Adrenal gland (tissue), 19 donors: ENCODE measurements around the gene PDE2A. TPM values are rescaled to one million over a fixed set of nuclear protein-coding genes. Genes with fewer than 3 reads are reported as not detected.
A peak's percentile ranks its signal among the peaks of the same experiment; 100 is the strongest.

Experiments
- DNase-seq, 7 donors: peaks; one replicate each; pipeline ENCODE4 v3.0.0-alpha.2; 2019 to 2020
- H3K27ac ChIP-seq, 5 donors: fragments of 200-600 bp; sonication (generic) in 4 of 5; 1 replicate in 3 of 5; 2 replicates in 2 of 5; pipeline versions ENCODE4 v1.5.1 to v1.8.0; 2016 to 2020; ENCODE audit warnings: mild to moderate bottlenecking in 1 of 5
- H3K27me3 ChIP-seq: fragments of 200-600 bp; 2 replicates; pipeline ENCODE4 v1.8.0; 2021
- H3K36me3 ChIP-seq, 2 donors: fragments of 200-600 bp; replicated peaks in 1 of 2; 1 replicate in 1 of 2; 2 replicates in 1 of 2; pipeline versions ENCODE4 v1.5.1 to v1.8.0; 2018 to 2022
- H3K4me1 ChIP-seq, 2 donors: fragments of 200-600 bp; replicated peaks in 1 of 2; 1 replicate in 1 of 2; 2 replicates in 1 of 2; pipeline versions ENCODE4 v1.5.1 to v1.8.0; 2018 to 2021
- H3K4me3 ChIP-seq, 4 donors: fragments of 200-600 bp; sonication (generic) in 3 of 4; one replicate each; pipeline ENCODE4 v1.5.1; 2016 to 2018
- H3K9me3 ChIP-seq, 3 donors: fragments of 200-600 bp; sonication (generic) in 1 of 3; replicated peaks in 1 of 3; 1 replicate in 2 of 3; 2 replicates in 1 of 3; pipeline versions ENCODE4 v1.5.1 to v1.8.0; 2016 to 2021
- POLR2A ChIP-seq, 2 donors: fragments of 450-650 bp; IDR thresholded peaks; one replicate each; pipeline ENCODE4 v1.6.1; 2017; ENCODE audit warnings: antibody characterized with exemption in 2 of 2, mild to moderate bottlenecking in 2 of 2, moderate library complexity in 1 of 2
- WGBS, 4 donors: extraction: QIAGEN DNeasy Blood & Tissue Kit in 2 of 4; methylation state at CpG; one replicate each; pipeline versions ENCODE4 v1.1.5 to v1.1.7; 2013 to 2017; 5-methylcytosine and 5-hydroxymethylcytosine counted together
- intact Hi-C, 2 donors: fragments of 100-400 bp; cut with DNase I; formaldehyde crosslinking; loops; one replicate each; pipeline versions ENCODE4 v1.14.1 to v1.15.0; 2022 to 2023
- long read RNA-seq, 10 donors: library from polyadenylated mRNA in 3 of 10; unstranded in 2 of 10; stranded (forward) in 1 of 10; transcript quantifications; one replicate each; pipeline ENCODE4 v2.0.0 and lab custom pipeline, GENCODE V29; 2021 to 2026
- polyA plus RNA-seq, 3 donors: library from polyadenylated mRNA; stranded (reverse); fragments of 200-250 nt in 2 of 3; fragments of 350-450 nt in 1 of 3; fragmentation: Illumina TruSeq in 1 of 3; extraction: RNeasy Lipid Tissue Mini Kit (QIAGEN cat#74804) in 1 of 3; gene quantifications; one replicate each; pipeline ENCODE4 v1.2.3, GENCODE V29; 2013 to 2014
- total RNA-seq, 9 donors: library from RNA; depleted of rRNA in 4 of 9; stranded (reverse); fragments of >200 nt in 4 of 9; fragments of 120-200 nt in 1 of 9; fragmentation: NEBNext Ultra II Directional in 1 of 9; extraction: Animal tissue kit (Norgen Biotek cat#: 25700) in 1 of 9; gene quantifications; one replicate each; pipeline versions ENCODE4 v1.1.0 to v1.2.4, GENCODE V29; 2013 to 2023
- TF ChIP-seq, protein P1 (sequence below), 6 experiments: fragments of 450-650 bp in 4 of 6; fragments of 200-600 bp in 2 of 6; sonication (generic) in 1 of 6; IDR thresholded peaks; 1 replicate in 5 of 6; 2 replicates in 1 of 6; pipeline versions ENCODE4 v1.5.1 to v1.8.0; 2016 to 2021; ENCODE audit warnings: antibody characterized with exemption in 6 of 6, mild to moderate bottlenecking in 2 of 6, moderate library complexity in 1 of 6
- donor health status: healthy with polysubstance abuse.
- donor health status: Bipolar disorder and iron deficiency.
- donor health status: DM: yes; HTN: yes; CAD: no.
- donor health status: DM: no; HTN: no; CAD: no.
- donor health status: DM: no; HTN: no; CAD: no.
- donor health status: DM: yes; HTN: yes; CAD: no.

Gene PDE2A
- total RNA-seq (100 to 1,000 TPM in 2 of 9 donors, 10 to 100 TPM in 7; 11.5 to 226 (median 56.8) TPM), polyA plus RNA-seq (100 to 1,000 TPM in 1 of 3 donors, 10 to 100 TPM in 2; 70.4 to 106 (median 82.5) TPM)
- long read RNA-seq, donor 1 = 0 reads
- long read RNA-seq, donor 2, full-length matches to known transcripts = 1 of 1 reads
- long read RNA-seq, donor 2, partial matches to known transcripts = 0 of 1 reads
- long read RNA-seq, donor 2, other reads (novel, unspliced or antisense) = 0 of 1 reads
- long read RNA-seq, donor 3, partial matches to known transcripts = 0 of 2 reads
- long read RNA-seq, donor 3, other reads (novel, unspliced or antisense) = 0 of 2 reads
- long read RNA-seq, donor 4, full-length matches to known transcripts = 3 of 11 reads
- long read RNA-seq, donor 4, partial matches to known transcripts = 8 of 11 reads
- long read RNA-seq, donor 4, other reads (novel, unspliced or antisense) = 0 of 11 reads
- long read RNA-seq, donor 5, full-length matches to known transcripts = 142 of 194 reads
- long read RNA-seq, donor 5, partial matches to known transcripts = 20 of 194 reads
- long read RNA-seq, donor 5, other reads (novel, unspliced or antisense) = 32 of 194 reads
- long read RNA-seq, donor 6, full-length matches to known transcripts = 2 of 7 reads
- long read RNA-seq, donor 6, partial matches to known transcripts = 5 of 7 reads
- long read RNA-seq, donor 6, other reads (novel, unspliced or antisense) = 0 of 7 reads
- long read RNA-seq, donor 7 = 0 reads
- long read RNA-seq, donor 8, full-length matches to known transcripts = 5 of 5 reads
- long read RNA-seq, donor 8, partial matches to known transcripts = 0 of 5 reads
- long read RNA-seq, donor 8, other reads (novel, unspliced or antisense) = 0 of 5 reads
- long read RNA-seq, donor 9, partial matches to known transcripts = 0 of 1 reads
- long read RNA-seq, donor 9, other reads (novel, unspliced or antisense) = 0 of 1 reads
- long read RNA-seq, donor 10 = 0 reads

DNA sequence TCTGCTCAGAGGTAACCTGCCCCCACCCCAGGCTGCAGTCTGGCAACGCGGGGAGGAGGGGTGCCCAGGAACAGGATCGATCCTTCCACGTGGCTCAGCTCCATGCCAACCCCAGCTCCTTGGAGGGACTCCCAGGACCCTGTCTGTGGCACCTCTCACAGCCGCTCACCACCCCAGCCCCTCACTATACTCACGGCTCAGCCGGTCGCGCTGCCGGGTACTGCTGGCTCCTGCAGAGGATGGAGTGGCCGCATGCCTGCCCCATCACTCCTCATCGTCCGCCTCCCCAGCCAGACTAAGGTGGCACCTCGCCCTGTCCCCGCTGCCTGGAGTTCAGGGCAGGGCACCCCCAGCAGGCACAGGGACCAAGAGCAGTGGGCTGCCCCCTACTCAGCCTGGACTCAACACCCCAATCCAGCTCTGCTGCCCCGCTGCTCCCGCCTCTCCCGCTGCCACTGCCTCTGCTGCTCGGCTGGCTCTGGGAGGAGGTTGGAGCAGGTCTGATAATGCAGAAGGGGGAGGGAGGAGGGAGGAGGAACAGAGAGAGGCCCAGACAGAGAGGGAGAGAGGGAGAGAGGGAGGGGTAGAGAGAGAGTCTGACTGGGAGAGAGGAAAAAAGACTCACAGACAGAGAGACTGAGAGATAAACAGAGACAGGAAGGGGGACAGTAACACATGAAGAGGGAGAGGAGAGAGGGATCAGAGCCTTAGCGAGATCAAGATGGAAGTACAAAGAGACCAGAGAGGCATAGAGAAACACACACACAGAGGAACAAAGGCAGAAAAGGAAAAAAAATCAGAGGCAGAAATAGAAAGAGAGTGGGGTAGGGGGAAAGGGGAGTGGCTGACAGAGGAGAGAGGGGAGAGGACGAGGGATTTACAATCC is at the start of gene PDE2A:
Gene PDE2A, minus strand, starts transcription at position 480 of the 886 bp plus-strand sequence. Its CDS starts 215 bp downstream, at position 265.
- TF ChIP-seq, protein P1, sequence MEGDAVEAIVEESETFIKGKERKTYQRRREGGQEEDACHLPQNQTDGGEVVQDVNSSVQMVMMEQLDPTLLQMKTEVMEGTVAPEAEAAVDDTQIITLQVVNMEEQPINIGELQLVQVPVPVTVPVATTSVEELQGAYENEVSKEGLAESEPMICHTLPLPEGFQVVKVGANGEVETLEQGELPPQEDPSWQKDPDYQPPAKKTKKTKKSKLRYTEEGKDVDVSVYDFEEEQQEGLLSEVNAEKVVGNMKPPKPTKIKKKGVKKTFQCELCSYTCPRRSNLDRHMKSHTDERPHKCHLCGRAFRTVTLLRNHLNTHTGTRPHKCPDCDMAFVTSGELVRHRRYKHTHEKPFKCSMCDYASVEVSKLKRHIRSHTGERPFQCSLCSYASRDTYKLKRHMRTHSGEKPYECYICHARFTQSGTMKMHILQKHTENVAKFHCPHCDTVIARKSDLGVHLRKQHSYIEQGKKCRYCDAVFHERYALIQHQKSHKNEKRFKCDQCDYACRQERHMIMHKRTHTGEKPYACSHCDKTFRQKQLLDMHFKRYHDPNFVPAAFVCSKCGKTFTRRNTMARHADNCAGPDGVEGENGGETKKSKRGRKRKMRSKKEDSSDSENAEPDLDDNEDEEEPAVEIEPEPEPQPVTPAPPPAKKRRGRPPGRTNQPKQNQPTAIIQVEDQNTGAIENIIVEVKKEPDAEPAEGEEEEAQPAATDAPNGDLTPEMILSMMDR (IDR thresholded peaks at IDR 0.05) = no peak
- TF ChIP-seq POLR2A (IDR thresholded peaks at IDR 0.05) = no peak
- Histone ChIP-seq H3K27me3 (no peaks in the 10 kb centered on the region), H3K36me3 (no peaks in the 10 kb centered on the region), H3K9me3 (no peaks in the 10 kb centered on the region), H3K27ac (no peak within 1 kb of the TSS), H3K4me3 (no peak within 1 kb of the TSS), H3K4me1 (no peaks in the 10 kb centered on the region)
- 6 to 14% (median 11%) methylated on average over 6 to 21 of the region's 21 CpGs for WGBS, 4 donors
- intact Hi-C loops = loop anchor here in 1 of 2 donors (10.0 kb wide), 1 partner anchor 199 kb away; no protein-coding TSS in a partner anchor
- no peak for DNase-seq

DNA sequence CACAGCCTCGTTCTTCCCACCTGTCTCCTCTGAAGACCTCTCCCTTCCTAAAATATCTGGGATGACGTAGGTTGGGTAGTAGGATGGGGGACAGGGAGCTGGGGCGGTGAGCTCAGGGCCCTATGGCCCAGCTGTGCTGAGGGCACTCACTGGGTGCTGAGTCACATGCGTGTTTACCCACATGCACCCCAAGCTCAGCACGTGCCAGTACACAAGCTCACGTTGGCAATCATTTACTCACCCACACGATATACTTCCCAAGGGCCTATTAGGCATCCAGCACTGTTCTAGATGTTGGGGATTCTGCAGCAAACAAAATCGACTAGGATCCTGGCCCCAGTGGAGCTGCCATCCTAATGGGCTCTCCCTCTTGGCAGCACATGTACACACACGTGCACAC is 49.3 kb upstream of the PDE2A start:
- no peaks in the 10 kb centered on the region for H3K27me3 ChIP-seq
- no peaks in the 10 kb centered on the region for H3K9me3 ChIP-seq
- TF ChIP-seq POLR2A (IDR thresholded peaks at IDR 0.05) = peak in 1 of 2 donors; percentile 12
- TF ChIP-seq, protein P1 (IDR thresholded peaks at IDR 0.05) = no peak
- intact Hi-C loops = loop anchor here in 1 of 2 donors (10.0 kb wide), 1 partner anchor 91 kb away; the partner anchor contains the start of gene ATG16L2
- 64 to 68% (median 65%) methylated on average over 6 to 9 of the region's 9 CpGs for WGBS, 4 donors
- peaks cover 0 to 2% of the 10 kb centered on the region in 2 donors for H3K36me3 ChIP-seq
- H3K4me1 ChIP-seq = peaks cover 48 to 57% of the 10 kb centered on the region in 2 donors
- no peak overlapping the region for H3K4me3 ChIP-seq
- H3K27ac ChIP-seq = peak overlapping the region in 3 of 5 donors; percentile 67 to 90 (median 85)
- peak in 2 of 7 donors; percentile 13 to 52 for DNase-seq

DNA sequence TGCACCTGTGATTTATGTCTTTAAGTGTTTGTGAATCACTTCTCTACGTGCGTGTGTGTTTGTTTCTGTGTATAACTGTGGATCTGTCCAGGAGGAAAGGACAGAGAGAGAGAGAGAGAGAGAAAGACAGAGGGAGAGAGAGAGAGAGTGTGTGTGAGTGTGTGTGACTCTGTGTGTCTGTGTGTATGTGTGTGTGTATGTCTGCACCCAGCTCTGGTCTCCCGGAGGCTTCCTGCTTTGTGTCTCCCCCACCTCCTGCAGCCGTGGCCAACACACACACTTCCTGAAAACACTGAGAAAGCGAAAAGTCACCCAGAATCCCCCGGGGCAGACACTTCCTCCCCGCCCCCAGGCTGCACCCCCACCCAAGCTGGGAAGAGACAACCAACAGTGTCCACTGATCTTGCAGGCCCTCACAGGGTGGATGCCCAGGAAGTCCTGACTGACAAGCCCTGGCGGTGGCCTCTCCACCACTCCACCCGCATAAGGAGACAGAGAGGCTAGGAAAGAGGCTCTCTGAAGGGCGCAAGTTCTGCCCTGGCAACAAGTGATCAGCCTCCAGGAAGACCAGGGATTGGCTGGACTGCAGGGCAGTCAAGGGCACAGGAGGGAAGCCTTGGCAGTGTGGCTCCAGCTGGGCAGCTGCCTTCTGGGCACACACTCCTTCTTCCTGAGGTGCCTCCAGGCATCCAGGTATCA is 48.0 kb upstream of the PDE2A start:
- H3K27me3 ChIP-seq = no peaks in the 10 kb centered on the region
- peaks cover 41 to 56% of the 10 kb centered on the region in 2 donors for H3K4me1 ChIP-seq
- intact Hi-C loops = loop anchor here in 1 of 2 donors (10.0 kb wide), 1 partner anchor 93 kb away; the partner anchor contains the start of gene ATG16L2
- peak; percentile 88 to 96 (median 92) for DNase-seq
- WGBS, 4 donors = 0% methylated on average over 7 to 10 of the region's 10 CpGs
- peak overlapping the region in 3 of 4 donors; percentile 38 to 67 (median 41) for H3K4me3 ChIP-seq
- peaks cover 0 to 6% of the 10 kb centered on the region in 2 donors for H3K36me3 ChIP-seq
- peak in 1 of 2 donors; percentile 68 for TF ChIP-seq POLR2A (IDR thresholded peaks at IDR 0.05)
- TF ChIP-seq, protein P1 (IDR thresholded peaks at IDR 0.05) = peak in 1 of 6 experiments; percentile 13
- peak overlapping the region; percentile 34 to 90 (median 77) for H3K27ac ChIP-seq
- H3K9me3 ChIP-seq = no peaks in the 10 kb centered on the region
